ENCODE results near the gene MLLT3. TPM values are rescaled to one million over a fixed set of nuclear protein-coding genes. Genes with fewer than 3 reads are reported as not detected.

Gene MLLT3
- total RNA-seq, 4 donors from 2014 or later, result 15.1 to 30.5 (median 18.4) TPM

DNA sequence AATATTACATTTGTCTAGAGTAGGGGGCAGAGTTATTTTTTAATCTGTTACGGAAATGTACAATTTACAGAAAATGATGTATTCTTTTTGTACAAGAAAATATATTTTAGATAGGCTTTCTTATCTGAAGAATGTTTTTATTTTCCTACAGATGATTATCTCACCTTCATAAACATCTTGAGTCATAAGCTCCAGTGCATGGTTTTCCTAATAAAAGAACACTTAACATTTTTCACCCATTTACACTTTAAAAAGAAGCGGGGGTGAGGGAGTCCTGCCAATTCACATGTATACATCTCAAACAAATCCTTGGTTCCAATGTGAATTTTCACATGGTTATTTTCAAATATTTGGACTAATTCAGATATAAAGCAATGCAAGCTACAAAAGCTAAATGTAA lies 85.0 kb downstream of the MLLT3 start:
- DNase-seq, result no peak
- Histone ChIP-seq H3K4me3 (no peak overlapping the region), H3K9me3 (peaks cover 0 to 11% (median 4%) of the 10 kb centered on the region in 4 donors), H3K4me1 (no peaks in the 10 kb centered on the region), H3K27ac (no peak overlapping the region), H3K36me3 (no peaks in the 10 kb centered on the region), H3K27me3 (no peaks in the 10 kb centered on the region)
- TF ChIP-seq CTCF (IDR thresholded peaks at IDR 0.05), result no peak
- TF ChIP-seq POLR2A (IDR thresholded peaks at IDR 0.05), result no peak

DNA sequence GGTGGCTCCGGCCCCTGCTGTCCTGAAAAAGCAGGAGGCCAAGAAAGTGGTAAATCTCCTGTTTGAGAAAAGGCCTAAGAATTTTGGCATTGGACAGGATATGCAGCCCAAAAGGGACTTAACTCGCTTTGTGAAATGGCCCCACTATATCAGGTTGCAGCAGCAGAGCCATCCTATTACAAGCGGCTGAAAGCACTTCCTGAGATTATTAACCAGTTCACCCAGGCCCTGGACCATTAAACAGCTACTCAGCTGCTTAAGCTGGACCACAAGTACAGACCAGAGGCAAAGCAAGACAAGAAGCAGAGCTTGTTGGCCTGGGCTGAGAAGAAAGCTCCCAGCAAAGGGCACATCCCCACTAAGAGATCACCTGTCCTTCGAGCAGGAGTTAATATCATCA lies 89.7 kb downstream of the MLLT3 start:
- H3K27me3 ChIP-seq, result no peaks in the 10 kb centered on the region
- no peaks in the 10 kb centered on the region for H3K9me3 ChIP-seq
- no peak overlapping the region for H3K4me3 ChIP-seq
- no peaks in the 10 kb centered on the region for H3K36me3 ChIP-seq
- no peaks in the 10 kb centered on the region for H3K4me1 ChIP-seq
- no peak overlapping the region for H3K27ac ChIP-seq
- TF ChIP-seq CTCF (IDR thresholded peaks at IDR 0.05) (no peak), POLR2A (IDR thresholded peaks at IDR 0.05) (no peak)
- no peak for DNase-seq

DNA sequence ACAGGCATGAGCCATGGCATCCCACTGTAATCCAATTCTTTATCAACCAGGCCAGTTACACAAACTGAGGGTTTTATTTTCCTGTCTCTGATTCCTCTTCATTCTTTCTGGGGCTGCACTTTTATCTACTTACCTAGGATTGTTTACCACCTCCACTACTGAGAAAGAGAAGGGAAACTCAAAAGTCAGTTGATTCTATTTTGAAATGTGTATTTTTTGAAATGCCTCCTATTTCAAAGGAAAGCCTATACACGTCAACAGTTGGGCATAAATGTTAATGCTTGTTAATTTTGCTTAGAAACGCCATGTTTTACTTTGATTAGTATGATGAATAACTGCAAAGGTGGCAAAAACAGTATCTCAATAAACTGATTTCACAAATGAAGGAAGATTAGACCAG lies 92.5 kb downstream of the MLLT3 start:
- H3K9me3 ChIP-seq, result no peaks in the 10 kb centered on the region
- no peak overlapping the region for H3K4me3 ChIP-seq
- H3K27ac ChIP-seq, result no peak overlapping the region
- no peak for DNase-seq
- peaks cover 0 to 9% (median 2%) of the 10 kb centered on the region in 4 donors for H3K4me1 ChIP-seq
- no peaks in the 10 kb centered on the region for H3K27me3 ChIP-seq
- no peaks in the 10 kb centered on the region for H3K36me3 ChIP-seq
- TF ChIP-seq POLR2A (IDR thresholded peaks at IDR 0.05) (no peak), CTCF (IDR thresholded peaks at IDR 0.05) (no peak)

DNA sequence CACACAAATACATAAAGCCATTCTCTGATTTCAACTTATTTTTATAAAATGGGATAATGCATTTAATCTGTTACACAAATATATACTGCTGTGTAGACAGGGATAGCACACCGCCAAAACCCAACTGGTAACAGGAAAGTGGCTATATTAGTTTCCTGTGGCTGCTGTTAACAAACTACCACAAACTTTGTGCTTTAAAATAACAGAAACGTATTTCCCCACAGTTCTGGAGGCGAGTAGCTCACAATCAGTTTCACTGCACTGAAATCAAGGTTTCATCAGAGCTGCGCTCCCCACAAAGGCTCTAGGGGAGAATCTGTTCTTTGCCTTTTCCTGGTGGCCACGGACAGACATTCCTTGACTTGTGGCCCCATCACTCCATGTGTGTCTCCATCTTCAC lies 94.0 kb downstream of the MLLT3 start:
- no peak overlapping the region for H3K4me3 ChIP-seq
- no peaks in the 10 kb centered on the region for H3K36me3 ChIP-seq
- H3K9me3 ChIP-seq, result no peaks in the 10 kb centered on the region
- no peak overlapping the region for H3K27ac ChIP-seq
- no peak for DNase-seq
- no peaks in the 10 kb centered on the region for H3K27me3 ChIP-seq
- TF ChIP-seq CTCF (IDR thresholded peaks at IDR 0.05), result no peak
- peaks cover 0 to 9% (median 2%) of the 10 kb centered on the region in 4 donors for H3K4me1 ChIP-seq

DNA sequence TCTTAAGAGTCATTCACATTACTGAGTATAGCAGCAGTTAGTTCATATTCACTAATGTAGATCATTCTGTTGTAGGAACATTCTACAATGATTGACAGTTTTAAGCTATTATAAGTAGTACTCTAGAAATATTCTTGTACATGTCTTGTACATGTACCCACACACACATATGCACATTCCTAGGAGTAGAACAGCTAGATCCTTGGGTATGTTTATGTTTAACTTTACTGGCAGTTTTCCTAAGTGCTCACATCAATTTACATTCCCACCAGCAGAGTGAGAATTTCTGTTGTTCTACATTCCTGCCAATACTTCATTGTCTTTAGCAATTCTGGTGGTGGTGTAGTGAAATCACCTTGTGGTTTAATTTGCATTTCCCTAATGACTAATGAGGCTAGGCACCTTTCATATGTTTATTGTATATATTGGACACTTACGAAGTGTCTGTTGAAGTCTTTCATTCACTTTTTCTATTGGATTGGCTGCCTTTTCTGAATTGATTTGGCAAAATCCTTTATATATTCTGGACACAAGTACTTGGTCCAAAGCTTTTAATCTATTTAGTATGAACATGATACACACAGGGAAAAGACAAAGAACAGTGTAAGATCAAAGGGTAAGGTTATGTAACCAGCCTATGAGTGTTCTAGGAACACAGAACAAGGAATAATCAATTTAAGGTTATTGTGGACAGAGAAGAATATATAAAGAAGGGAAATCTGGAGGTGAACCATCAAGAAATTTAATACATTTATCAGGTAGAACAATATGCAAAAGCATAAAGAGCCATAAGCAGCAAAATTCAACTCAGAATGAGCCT lies 95.6 kb downstream of the MLLT3 start:
- H3K4me3 ChIP-seq, result no peak overlapping the region
- H3K9me3 ChIP-seq, result no peaks in the 10 kb centered on the region
- TF ChIP-seq POLR2A (IDR thresholded peaks at IDR 0.05) (no peak), CTCF (IDR thresholded peaks at IDR 0.05) (no peak)
- peaks cover 0 to 9% (median 2%) of the 10 kb centered on the region in 4 donors for H3K4me1 ChIP-seq
- no peaks in the 10 kb centered on the region for H3K27me3 ChIP-seq
- H3K36me3 ChIP-seq, result no peaks in the 10 kb centered on the region
- no peak overlapping the region for H3K27ac ChIP-seq
- DNase-seq, result no peak

Measured in Peyer's patch (tissue), 4 donors.